ENCODE data around the gene GOLGA6C.
"Not testable (repeated sequence)": the region's sequence is repeated elsewhere in the genome, so short reads cannot be mapped to it uniquely, and the experiment has no call there.

DNA sequence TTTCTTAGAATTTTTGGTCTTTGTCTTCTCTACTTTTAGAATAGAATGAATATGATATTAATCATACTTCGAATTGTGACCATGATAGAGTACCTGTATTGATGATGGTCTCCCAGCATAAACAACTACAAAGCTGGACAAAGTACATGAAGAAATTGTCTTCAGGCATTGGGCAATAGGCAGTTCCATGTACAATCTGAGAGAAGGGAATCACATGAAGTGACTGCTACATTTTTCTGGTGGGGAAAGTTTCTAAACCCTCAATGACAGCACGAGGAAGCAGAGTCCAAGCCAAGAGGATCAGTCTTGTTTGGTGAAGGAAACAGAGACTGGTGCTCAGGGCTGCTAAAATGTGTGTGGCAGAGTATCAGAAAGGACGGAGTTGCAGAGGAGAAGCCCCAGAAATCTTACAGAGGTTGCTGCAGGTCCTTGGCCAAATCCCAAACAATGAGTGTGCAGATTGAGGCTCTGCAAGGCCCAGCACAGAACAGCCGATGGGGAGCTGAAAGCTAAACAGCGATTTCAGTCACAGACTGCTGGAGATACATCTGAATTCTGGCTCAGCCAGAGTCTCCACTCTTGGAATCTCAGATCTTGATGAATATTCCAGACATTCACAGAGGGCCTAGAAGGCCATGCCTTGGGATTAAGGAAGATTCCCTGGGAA is 61.2 kb downstream of the GOLGA6C start:
- TF ChIP-seq POLR2AphosphoS5 (IDR thresholded peaks at IDR 0.05): not testable (repeated sequence)
- TF ChIP-seq, protein P1, sequence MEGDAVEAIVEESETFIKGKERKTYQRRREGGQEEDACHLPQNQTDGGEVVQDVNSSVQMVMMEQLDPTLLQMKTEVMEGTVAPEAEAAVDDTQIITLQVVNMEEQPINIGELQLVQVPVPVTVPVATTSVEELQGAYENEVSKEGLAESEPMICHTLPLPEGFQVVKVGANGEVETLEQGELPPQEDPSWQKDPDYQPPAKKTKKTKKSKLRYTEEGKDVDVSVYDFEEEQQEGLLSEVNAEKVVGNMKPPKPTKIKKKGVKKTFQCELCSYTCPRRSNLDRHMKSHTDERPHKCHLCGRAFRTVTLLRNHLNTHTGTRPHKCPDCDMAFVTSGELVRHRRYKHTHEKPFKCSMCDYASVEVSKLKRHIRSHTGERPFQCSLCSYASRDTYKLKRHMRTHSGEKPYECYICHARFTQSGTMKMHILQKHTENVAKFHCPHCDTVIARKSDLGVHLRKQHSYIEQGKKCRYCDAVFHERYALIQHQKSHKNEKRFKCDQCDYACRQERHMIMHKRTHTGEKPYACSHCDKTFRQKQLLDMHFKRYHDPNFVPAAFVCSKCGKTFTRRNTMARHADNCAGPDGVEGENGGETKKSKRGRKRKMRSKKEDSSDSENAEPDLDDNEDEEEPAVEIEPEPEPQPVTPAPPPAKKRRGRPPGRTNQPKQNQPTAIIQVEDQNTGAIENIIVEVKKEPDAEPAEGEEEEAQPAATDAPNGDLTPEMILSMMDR (IDR thresholded peaks at IDR 0.05 in 8 of 11, conservative IDR thresholded peaks at IDR 0.05 in 3 of 11): not testable (repeated sequence)

Measured in spleen (tissue), 7 donors.